Neural cell (in vitro differentiated cells): Measurements from ENCODE around the gene RASIP1. TPM values are rescaled to one million over a fixed set of nuclear protein-coding genes. Genes with fewer than 3 reads are reported as not detected.

Source experiments
- H2AFZ ChIP-seq: fragments of 200-600, 300-800 bp; sonication (generic), shearing (Covaris generic); 2 replicates; pipeline ENCODE4 v1.6.0; 2014; ENCODE audit warnings: low read depth, mild to moderate bottlenecking, antibody characterized with exemption, low read length, moderate library complexity
- H3F3A ChIP-seq: fragments of 200-600 bp; shearing (Covaris generic); 2 replicates; pipeline ENCODE4 v1.6.1; 2016; ENCODE audit warnings: mild to moderate bottlenecking, moderate library complexity, mixed read lengths, antibody characterized with exemption, low read length; ENCODE audit not compliant: insufficient read depth, poor library complexity, severe bottlenecking
- H3K27ac ChIP-seq: fragments of 200-600, 300-800 bp; sonication (generic), shearing (Covaris generic); 2 replicates; pipeline ENCODE4 v1.5.1; 2014; ENCODE audit warnings: mild to moderate bottlenecking, low read length, moderate library complexity
- H3K27me3 ChIP-seq: fragments of 300-800, 200-600 bp; sonication (generic), shearing (Covaris generic); 2 replicates; pipeline ENCODE4 v1.6.0; 2014; ENCODE audit warnings: mild to moderate bottlenecking, low read depth, low read length, moderate library complexity; ENCODE audit not compliant: insufficient read depth
- H3K36me3 ChIP-seq: fragments of 300-800, 200-600 bp; sonication (generic), shearing (Covaris generic); 2 replicates; pipeline ENCODE4 v1.5.1; 2014; ENCODE audit warnings: mild to moderate bottlenecking, antibody characterized with exemption, low read length, moderate library complexity; ENCODE audit not compliant: insufficient read depth
- H3K4me2 ChIP-seq: fragments of 300-800, 200-600 bp; sonication (generic), shearing (Covaris generic); 2 replicates; pipeline ENCODE4 v1.6.0; 2014; ENCODE audit warnings: mild to moderate bottlenecking, low read length
- H3K4me3 ChIP-seq: fragments of 300-800, 200-600 bp; sonication (generic), shearing (Covaris generic); 2 replicates; pipeline ENCODE4 v1.5.1; 2014; ENCODE audit warnings: mild to moderate bottlenecking, low read length, moderate library complexity
- H3K79me2 ChIP-seq: fragments of 200-600 bp; shearing (Covaris generic); replicated peaks from 2 replicates; pipeline ENCODE4 v1.6.0; 2014; ENCODE audit warnings: mild to moderate bottlenecking, low read length, moderate library complexity; ENCODE audit not compliant: insufficient read depth
- H3K9ac ChIP-seq: fragments of 300-800, 200-600 bp; sonication (generic), shearing (Covaris generic); 2 replicates; pipeline ENCODE4 v1.6.1; 2016; ENCODE audit warnings: mild to moderate bottlenecking, low read length, mixed read lengths
- H3K9me2 ChIP-seq: fragments of 200-600 bp; shearing (Covaris generic); 2 replicates; pipeline ENCODE4 v1.6.1; 2016; ENCODE audit warnings: mild to moderate bottlenecking, low read length, mixed read lengths; ENCODE audit not compliant: insufficient read depth
- H3K9me3 ChIP-seq: fragments of 200-600, 300-800 bp; sonication (generic), shearing (Covaris generic); 2 replicates; pipeline ENCODE4 v1.6.1; 2016; ENCODE audit warnings: mild to moderate bottlenecking, mixed run types, low read length, moderate library complexity, mixed read lengths
- H4K20me1 ChIP-seq: fragments of 200-600 bp; shearing (Covaris generic); 2 replicates; pipeline ENCODE4 v1.6.1; 2016; ENCODE audit warnings: mild to moderate bottlenecking, mixed run types; ENCODE audit not compliant: insufficient read depth
- CTCF ChIP-seq: fragments of 450-650 bp; IDR thresholded peaks from 2 replicates; pipeline ENCODE4 v1.5.1; 2014; ENCODE audit warnings: antibody characterized with exemption, mild to moderate bottlenecking, moderate library complexity; ENCODE audit not compliant: poor library complexity, severe bottlenecking
- EP300 ChIP-seq: fragments of 450-650 bp; conservative IDR thresholded peaks from 2 replicates; pipeline ENCODE4 v1.6.1; 2014; ENCODE audit warnings: antibody characterized with exemption, mild to moderate bottlenecking, moderate library complexity; ENCODE audit not compliant: poor library complexity, severe bottlenecking
- EZH2 ChIP-seq: fragments of 200-600, 300-800 bp; shearing (Covaris generic), sonication (generic); IDR thresholded peaks from 2 replicates; pipeline ENCODE4 v1.6.1; 2014; ENCODE audit warnings: antibody characterized with exemption, low read length, borderline replicate concordance, mild to moderate bottlenecking; ENCODE audit not compliant: insufficient read depth, poor library complexity, severe bottlenecking
- MXI1 ChIP-seq: fragments of 450-650 bp; conservative IDR thresholded peaks from 2 replicates; pipeline ENCODE4 v1.6.1; 2014; ENCODE audit warnings: antibody characterized with exemption, mild to moderate bottlenecking; ENCODE audit not compliant: poor library complexity, severe bottlenecking
- POLR2AphosphoS5 ChIP-seq: IDR thresholded peaks from 2 replicates; pipeline ENCODE4 v1.6.1; 2012
- RAD21 ChIP-seq: fragments of 450-650 bp; conservative IDR thresholded peaks from 2 replicates; pipeline ENCODE4 v1.6.1; 2014; ENCODE audit warnings: antibody characterized with exemption, mild to moderate bottlenecking, moderate library complexity
- REST ChIP-seq: IDR thresholded peaks from 2 replicates; pipeline ENCODE4 v1.6.1; 2012; ENCODE audit warnings: borderline replicate concordance
- SMC3 ChIP-seq: fragments of 450-650 bp; conservative IDR thresholded peaks from 2 replicates; pipeline ENCODE4 v1.6.1; 2014; ENCODE audit warnings: antibody characterized with exemption, mild to moderate bottlenecking, moderate library complexity; ENCODE audit not compliant: poor library complexity
- TAF1 ChIP-seq: IDR thresholded peaks from 2 replicates; pipeline ENCODE4 v1.6.1; 2012; ENCODE audit warnings: low read depth
- polyA plus RNA-seq: library from polyadenylated mRNA; depleted of rRNA; stranded (reverse); fragments of >200 nt; gene quantifications from 2 replicates; pipeline ENCODE4 v1.2.3, GENCODE V29; 2014

RASIP1 gene
- polyA plus RNA-seq, 1 donor from 2014 or later, result not detected

GRCh38 chr19:48676887-48677286 lies 63.5 kb downstream of the RASIP1 start:
- H3K4me2 ChIP-seq, result no peak overlapping the region
- no peaks in the 10 kb centered on the region for H3K27me3 ChIP-seq
- H3K79me2 ChIP-seq, result no peaks in the 10 kb centered on the region
- TF ChIP-seq TAF1 (no peak), SMC3 (no peak), EZH2 (no peak), RAD21 (no peak)
- no peak overlapping the region for H3K9ac ChIP-seq
- H3F3A ChIP-seq, result no peaks in the 10 kb centered on the region
- H3K9me3 ChIP-seq, result no peaks in the 10 kb centered on the region
- no peaks in the 10 kb centered on the region for H3K9me2 ChIP-seq
- no peaks in the 10 kb centered on the region for H3K36me3 ChIP-seq
- H3K27ac ChIP-seq, result no peak overlapping the region
- H4K20me1 ChIP-seq, result no peaks in the 10 kb centered on the region
- H2AFZ ChIP-seq, result no peak overlapping the region
- H3K4me3 ChIP-seq, result no peak overlapping the region

- Histone ChIP-seq H2AFZ (no peak overlapping the region), H3K79me2 (no peaks in the 10 kb centered on the region), H3F3A (no peaks in the 10 kb centered on the region), H3K4me2 (no peak overlapping the region), H3K9ac (no peak overlapping the region), H3K9me3 (no peaks in the 10 kb centered on the region), H3K27me3 (no peaks in the 10 kb centered on the region), H3K36me3 (no peaks in the 10 kb centered on the region), H4K20me1 (no peaks in the 10 kb centered on the region), H3K4me3 (no peak overlapping the region), H3K9me2 (no peaks in the 10 kb centered on the region), H3K27ac (no peak overlapping the region)
- TF ChIP-seq CTCF (no peak), MXI1 (no peak), RAD21 (no peak), REST (no peak), EP300 (no peak), SMC3 (no peak), POLR2AphosphoS5 (no peak), TAF1 (no peak)
Measured at GRCh38 chr19:48676487-48676886, 63.9 kb downstream of the RASIP1 start.
